ENCODE measurements around the gene DUS2. TPM values are rescaled to one million over a fixed set of nuclear protein-coding genes. Genes with fewer than 3 reads are reported as not detected.

Gene DUS2
- total and polyA plus RNA-seq, 2 of the 8 experiments (the other 6 are each of a cell fraction or from before 2014, with no cell fraction given) = 17.2 to 27.0 TPM

DNA sequence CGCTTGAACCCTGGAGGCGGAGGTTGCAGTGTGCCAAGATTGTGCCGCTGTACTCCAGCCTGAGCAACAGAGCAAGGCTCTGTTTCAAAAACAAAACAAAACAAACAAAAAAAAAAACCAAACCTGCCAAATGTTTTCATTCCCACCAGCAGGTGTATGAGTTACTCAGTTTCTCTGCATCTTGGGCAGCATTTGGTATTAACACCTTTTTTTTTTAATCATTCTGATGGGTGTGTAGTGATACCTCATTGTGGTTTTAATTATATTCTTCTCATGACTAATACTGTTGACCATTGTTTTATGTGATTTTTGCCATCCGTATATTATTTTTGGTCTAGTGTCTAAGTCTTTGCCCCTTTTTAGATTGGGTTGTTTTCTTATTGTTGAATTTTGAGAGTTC lies 77.4 kb downstream of the DUS2 start (continued):
- TF ChIP-seq ATF2 (IDR thresholded peaks at IDR 0.05; ENCODE audit: low read length) (no peak), KDM4A (IDR thresholded peaks at IDR 0.05; ENCODE audit: low read depth, low read length, severe bottlenecking) (no peak), RNF2 (IDR thresholded peaks at IDR 0.05; ENCODE audit: borderline replicate concordance, low read depth, low read length, missing control alignments, poor library complexity, severe bottlenecking) (no peak), EGR1 (IDR thresholded peaks at IDR 0.05; ENCODE audit: borderline replicate concordance, low read depth, low read length) (no peak), SRF (IDR thresholded peaks at IDR 0.05; ENCODE audit: low read depth, low read length) (no peak)

Measured in H1 (cell line).